HepG2 (cell line): ENCODE measurements around the gene GDI1. TPM values are rescaled to one million over a fixed set of nuclear protein-coding genes. Genes with fewer than 3 reads are reported as not detected.

Experiments used
- CBFB ChIP-seq: sonication (generic); formaldehyde crosslinking; IDR thresholded peaks from 2 replicates; pipeline ENCODE4 v1.4.0; 2020; ENCODE audit warnings: missing genetic modification reagents
- HMGXB3 ChIP-seq: sonication (generic); formaldehyde crosslinking; IDR thresholded peaks from 2 replicates; pipeline ENCODE4 v1.4.0; 2020; ENCODE audit warnings: missing genetic modification reagents, borderline replicate concordance
- LCORL ChIP-seq, 2 experiments: fragments of 450-650 bp in 1 of 2; sonication (generic) in 1 of 2; formaldehyde crosslinking in 1 of 2; IDR thresholded peaks; 2 replicates each; pipeline versions ENCODE4 v1.5.0 to v1.6.1; 2017 to 2020; ENCODE audit warnings: antibody characterized with exemption in 1 of 2, missing genetic modification reagents in 1 of 2
- POLR2AphosphoS2 ChIP-seq: IDR thresholded peaks from 2 replicates; pipeline ENCODE4 v1.6.1; 2011; ENCODE audit warnings: low read depth, low read length, improper control_type of control experiment
- SETDB1 ChIP-seq: sonication (generic); formaldehyde crosslinking; IDR thresholded peaks from 2 replicates; pipeline ENCODE4 v1.5.1; 2020; ENCODE audit warnings: missing genetic modification reagents, mild to moderate bottlenecking, borderline replicate concordance
- ZBTB1 ChIP-seq: sonication (generic); formaldehyde crosslinking; IDR thresholded peaks from 2 replicates; pipeline ENCODE4 v1.4.0; 2020; ENCODE audit warnings: missing genetic modification reagents, borderline replicate concordance
- ZNF180 ChIP-seq: sonication (generic); formaldehyde crosslinking; IDR thresholded peaks from 2 replicates; pipeline ENCODE4 v1.4.0; 2020; ENCODE audit warnings: low read depth, missing genetic modification reagents, borderline replicate concordance
- ZNF20 ChIP-seq: sonication (generic); formaldehyde crosslinking; IDR thresholded peaks from 2 replicates; pipeline ENCODE4 v1.4.0; 2020; ENCODE audit warnings: mild to moderate bottlenecking, moderate library complexity, missing genetic modification reagents
- ZNF569 ChIP-seq: sonication (generic); formaldehyde crosslinking; IDR thresholded peaks from 2 replicates; pipeline ENCODE4 v1.5.0; 2020; ENCODE audit warnings: mild to moderate bottlenecking, missing genetic modification reagents, moderate library complexity, borderline replicate concordance
- ZNF609 ChIP-seq: sonication (generic); formaldehyde crosslinking; IDR thresholded peaks from 2 replicates; pipeline ENCODE4 v1.4.0; 2020; ENCODE audit warnings: mild to moderate bottlenecking, missing genetic modification reagents, borderline replicate concordance
- ZNF766 ChIP-seq: sonication (generic); formaldehyde crosslinking; IDR thresholded peaks from 2 replicates; pipeline ENCODE4 v1.5.0; 2020; ENCODE audit warnings: missing genetic modification reagents, borderline replicate concordance
- polyA plus RNA-seq, 8 experiments: library from polyadenylated mRNA; depleted of rRNA in 3 of 8; stranded (reverse) in 7 of 8; unstranded in 1 of 8; fragments of >200 nt; fragmentation: Illumina TruSeq in 4 of 8; extraction: Trizol in 4 of 8; gene quantifications; 2 replicates each; pipeline versions ENCODE4 v1.2.1 to v1.2.3, GENCODE V29; 2011 to 2016; ENCODE audit warnings: low read depth in 4 of 8, missing spikeins in 1 of 8, mixed read lengths in 1 of 8; ENCODE audit not compliant: insufficient read depth in 1 of 8
- total RNA-seq, 5 experiments: library from RNA; depleted of rRNA; stranded (reverse); fragments of >200 nt; fragmentation: Illumina TruSeq; extraction: Trizol; gene quantifications; 2 replicates each; pipeline ENCODE4 v1.2.3, GENCODE V29; 2016; ENCODE audit warnings: low read depth in 1 of 5
- TF ChIP-seq, protein P1 (sequence below): sonication (generic); formaldehyde crosslinking; conservative IDR thresholded peaks from 2 replicates; pipeline ENCODE4 v1.4.0; 2020; ENCODE audit warnings: missing genetic modification reagents
- TF ChIP-seq, protein P2 (sequence below): sonication (generic); formaldehyde crosslinking; IDR thresholded peaks from 2 replicates; pipeline ENCODE4 v1.8.1; 2022; ENCODE audit warnings: mild to moderate bottlenecking, missing genetic modification reagents
- TF ChIP-seq, protein P3 (sequence below): sonication (generic); formaldehyde crosslinking; IDR thresholded peaks from 2 replicates; pipeline ENCODE4 v1.8.0; 2022; ENCODE audit warnings: mild to moderate bottlenecking, missing genetic modification reagents, moderate library complexity

The GDI1 gene
- total and polyA plus RNA-seq, 2 of the 13 experiments (the other 11 are each of a cell fraction or from before 2014, with no cell fraction given): 17.4 to 105 TPM

- TF ChIP-seq, protein P1, sequence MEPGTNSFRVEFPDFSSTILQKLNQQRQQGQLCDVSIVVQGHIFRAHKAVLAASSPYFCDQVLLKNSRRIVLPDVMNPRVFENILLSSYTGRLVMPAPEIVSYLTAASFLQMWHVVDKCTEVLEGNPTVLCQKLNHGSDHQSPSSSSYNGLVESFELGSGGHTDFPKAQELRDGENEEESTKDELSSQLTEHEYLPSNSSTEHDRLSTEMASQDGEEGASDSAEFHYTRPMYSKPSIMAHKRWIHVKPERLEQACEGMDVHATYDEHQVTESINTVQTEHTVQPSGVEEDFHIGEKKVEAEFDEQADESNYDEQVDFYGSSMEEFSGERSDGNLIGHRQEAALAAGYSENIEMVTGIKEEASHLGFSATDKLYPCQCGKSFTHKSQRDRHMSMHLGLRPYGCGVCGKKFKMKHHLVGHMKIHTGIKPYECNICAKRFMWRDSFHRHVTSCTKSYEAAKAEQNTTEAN: no peak
- TF ChIP-seq SETDB1 (CRISPR knock-in tag) (no peak), ZNF569 (no peak), ZNF609 (CRISPR knock-in tag) (no peak), ZNF180 (CRISPR knock-in tag) (no peak), ZBTB1 (CRISPR knock-in tag) (no peak), HMGXB3 (CRISPR knock-in tag) (no peak), LCORL (IDR thresholded peaks at IDR 0.05) (no peak), LCORL (CRISPR knock-in tag; IDR thresholded peaks at IDR 0.05) (no peak), ZNF766 (CRISPR knock-in tag) (no peak), CBFB (CRISPR knock-in tag) (no peak), ZNF20 (CRISPR knock-in tag) (no peak), POLR2AphosphoS2 (no peak)
- TF ChIP-seq, protein P2, sequence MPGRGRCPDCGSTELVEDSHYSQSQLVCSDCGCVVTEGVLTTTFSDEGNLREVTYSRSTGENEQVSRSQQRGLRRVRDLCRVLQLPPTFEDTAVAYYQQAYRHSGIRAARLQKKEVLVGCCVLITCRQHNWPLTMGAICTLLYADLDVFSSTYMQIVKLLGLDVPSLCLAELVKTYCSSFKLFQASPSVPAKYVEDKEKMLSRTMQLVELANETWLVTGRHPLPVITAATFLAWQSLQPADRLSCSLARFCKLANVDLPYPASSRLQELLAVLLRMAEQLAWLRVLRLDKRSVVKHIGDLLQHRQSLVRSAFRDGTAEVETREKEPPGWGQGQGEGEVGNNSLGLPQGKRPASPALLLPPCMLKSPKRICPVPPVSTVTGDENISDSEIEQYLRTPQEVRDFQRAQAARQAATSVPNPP (CRISPR knock-in tag): no peak
- TF ChIP-seq, protein P3, sequence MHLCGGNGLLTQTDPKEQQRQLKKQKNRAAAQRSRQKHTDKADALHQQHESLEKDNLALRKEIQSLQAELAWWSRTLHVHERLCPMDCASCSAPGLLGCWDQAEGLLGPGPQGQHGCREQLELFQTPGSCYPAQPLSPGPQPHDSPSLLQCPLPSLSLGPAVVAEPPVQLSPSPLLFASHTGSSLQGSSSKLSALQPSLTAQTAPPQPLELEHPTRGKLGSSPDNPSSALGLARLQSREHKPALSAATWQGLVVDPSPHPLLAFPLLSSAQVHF: no peak
Measured at GRCh38 chrX:154428176-154429171, 8.5 kb upstream of the GDI1 start, which contains the start of gene ATP6AP1 (continued).
